GM12892 (cell line): Measurements from ENCODE around the gene ARHGEF18.

Experiments used
- DNase-seq: peaks from one replicate; pipeline ENCODE4 v3.0.0; 2011; ENCODE audit not compliant: insufficient read length
- FAIRE-seq: peaks from 2 replicates; lab custom pipeline; 2011; peaks lifted over from hg19 to GRCh38; lab: Jason Lieb, UNC
- POLR2A ChIP-seq: IDR thresholded peaks from 2 replicates; pipeline ENCODE4 v1.6.1; 2011; ENCODE audit warnings: low read depth, low read length, control low read depth
- POLR2AphosphoS5 ChIP-seq: IDR thresholded peaks from 2 replicates; pipeline ENCODE4 v1.6.1; 2011; ENCODE audit warnings: low read depth, low read length, control low read depth
- TAF1 ChIP-seq: IDR thresholded peaks from 2 replicates; pipeline ENCODE4 v1.6.1; 2011; ENCODE audit warnings: low read depth, mild to moderate bottlenecking, control low read depth, low read length, borderline replicate concordance

The ARHGEF18 gene

DNA sequence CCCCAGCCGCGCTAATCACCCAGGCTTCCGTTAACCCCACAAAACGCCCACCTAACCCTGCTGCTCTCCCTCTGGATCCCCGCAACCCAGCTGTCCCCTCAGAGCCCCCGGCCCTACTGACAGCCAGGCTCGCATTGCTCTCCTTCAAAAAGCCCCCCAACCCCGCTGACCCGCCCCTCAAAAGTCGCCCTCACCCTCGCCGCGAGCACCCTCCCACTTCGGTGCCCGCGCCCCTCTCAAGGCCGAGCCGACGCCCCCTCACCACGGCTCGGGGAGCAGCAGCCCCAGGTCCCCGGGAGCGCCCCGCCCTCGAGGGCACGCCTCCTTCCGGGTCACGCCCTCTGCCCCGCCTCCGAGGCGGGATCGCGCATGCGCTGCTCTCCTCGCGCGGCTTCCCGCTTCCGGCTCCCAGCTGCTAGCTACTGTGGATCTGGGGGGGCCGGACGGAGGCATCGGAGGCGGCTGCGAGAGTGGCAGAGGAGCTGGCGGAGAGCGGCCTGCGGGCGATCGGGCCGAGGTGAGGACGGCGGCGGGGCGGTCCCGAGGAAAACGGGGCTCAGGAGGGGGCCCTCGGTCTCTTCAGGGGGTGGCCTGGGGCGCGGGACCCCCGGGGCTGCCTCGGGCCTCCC lies 46.1 kb downstream of the ARHGEF18 start:
- TF ChIP-seq TAF1 = no peak
- peak; percentile 77; the same call in 1 of the 2 replicates for TF ChIP-seq POLR2A
- TF ChIP-seq POLR2AphosphoS5 = peak; percentile 64; the same call in 1 of the 2 replicates
- FAIRE-seq (peak; percentile 98), DNase-seq (peak; percentile 96)

DNA sequence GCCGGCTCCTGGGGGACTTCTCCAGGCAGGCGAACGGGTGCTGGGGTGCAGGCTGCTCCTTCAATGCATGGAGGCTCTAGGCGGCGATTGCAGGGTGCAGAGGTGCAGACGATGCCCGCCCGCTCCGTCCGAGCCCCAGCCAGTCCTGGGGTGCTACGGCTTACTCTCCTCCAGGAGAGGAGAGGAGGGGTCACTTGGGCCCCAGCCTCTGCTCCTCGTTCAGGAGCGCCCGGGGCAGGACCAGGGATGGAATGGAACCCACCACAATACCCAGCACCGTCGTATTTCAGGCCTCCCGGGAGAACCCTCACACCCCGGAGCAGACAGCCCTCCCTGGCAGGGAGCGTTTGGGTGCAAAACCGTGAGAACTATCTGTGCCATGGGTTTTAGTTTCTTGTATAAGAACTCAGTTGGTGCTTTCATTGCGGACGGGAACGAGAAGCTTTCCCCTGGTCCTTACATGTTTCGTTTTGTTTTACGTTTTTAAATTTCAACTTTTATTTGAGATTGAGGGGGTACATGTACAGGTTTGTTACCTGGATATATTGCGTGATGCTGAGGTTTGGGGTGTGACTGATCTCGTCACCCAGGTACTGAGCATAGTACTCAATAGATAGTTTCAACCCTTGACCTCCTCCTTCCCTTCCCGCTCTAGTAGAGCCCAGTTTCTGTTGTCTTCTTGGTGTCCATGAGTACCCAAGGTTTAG lies 46.8 kb downstream of the ARHGEF18 start:
- peak; percentile 71 for FAIRE-seq
- TF ChIP-seq POLR2AphosphoS5 (no peak), TAF1 (no peak), POLR2A (no peak)
- DNase-seq = no peak

GRCh38 chr19:7397687-7398086 lies 49.0 kb downstream of the ARHGEF18 start:
- FAIRE-seq = no peak
- no peak for DNase-seq

More at GRCh38 chr19:7397687-7398086, 49.0 kb downstream of the ARHGEF18 start:
- TF ChIP-seq TAF1 = no peak
- TF ChIP-seq POLR2A = no peak
- no peak for TF ChIP-seq POLR2AphosphoS5
